K562 (cell line): Measurements from ENCODE around the gene GPR162. TPM values are rescaled to one million over a fixed set of nuclear protein-coding genes. Genes with fewer than 3 reads are reported as not detected.

Experiments
- ATAC-seq: fragments of 200-7000 bp; cut with Tn5 transposase; 3 replicates; pipeline ENCODE4 v1.9.1; 2020; ENCODE audit warnings: moderate library complexity
- BruUV-seq: library from RNA; stranded (reverse); fragments of 400-500 nt; replicated peaks from 2 replicates; lab custom pipeline; 2021; lab: Mats Ljungman, UMichigan
- CTCF ChIA-PET: fragments of 300-600 bp; formaldehyde crosslinking; extraction: SDS; loops from one replicate; lab custom pipeline; 2021; ENCODE audit warnings: low intra/inter-chr PET ratio; lab: Yijun Ruan, JAX
- POLR2A ChIA-PET: fragments of 300-600, 350-650 bp; sonication (Branson Sonifier 250); formaldehyde crosslinking; extraction: SDS; loops from one replicate; lab custom pipeline; 2021; ENCODE audit warnings: antibody characterized with exemption, inconsistent platforms; lab: Yijun Ruan, JAX
- DNase-seq, 4 experiments: peaks; one replicate each; pipeline versions ENCODE4 v3.0.0 to v3.0.0-alpha.2; 2011 to 2018; ENCODE audit warnings: low spot score in 3 of 4, mixed read lengths in 3 of 4; ENCODE audit errors: extremely low read depth in 1 of 4
- FAIRE-seq: peaks from 2 replicates; lab custom pipeline; 2011; peaks lifted over from hg19 to GRCh38; lab: Jason Lieb, UNC
- H2AFZ ChIP-seq: 2 replicates; pipeline ENCODE4 v1.6.0; 2011; ENCODE audit warnings: low read depth, low read length, control low read depth, inconsistent platforms
- H3K27ac ChIP-seq: fragments of 200-600 bp; 3 replicates; pipeline ENCODE4 v1.8.0; 2011; ENCODE audit warnings: low read depth, mild to moderate bottlenecking, control low read depth, inconsistent platforms, low read length, moderate library complexity, mixed read lengths; ENCODE audit errors: extremely low read depth
- H3K27me3 ChIP-seq, 2 experiments: fragments of 300-600 bp in 1 of 2; 2 replicates in 1 of 2; 3 replicates in 1 of 2; pipeline versions ENCODE4 v1.6.0 to v1.8.0; 2011; ENCODE audit warnings: inconsistent platforms in 2 of 2, low read length in 2 of 2, mild to moderate bottlenecking in 1 of 2, mixed read lengths in 1 of 2, moderate library complexity in 1 of 2; ENCODE audit not compliant: control insufficient read depth in 2 of 2, insufficient read depth in 2 of 2
- H3K36me3 ChIP-seq: fragments of 300-600 bp; 3 replicates; pipeline ENCODE4 v1.8.0; 2011; ENCODE audit warnings: mild to moderate bottlenecking, low read length, inconsistent platforms; ENCODE audit not compliant: control insufficient read depth, insufficient read depth
- H3K4me1 ChIP-seq, 2 experiments: fragments of 200-600 bp in 1 of 2; replicated peaks in 1 of 2; 2 replicates in 1 of 2; 3 replicates in 1 of 2; pipeline versions ENCODE4 v1.5.1 to v1.8.0; 2011; ENCODE audit warnings: inconsistent platforms in 2 of 2, low read length in 2 of 2, mild to moderate bottlenecking in 1 of 2, mixed read lengths in 1 of 2, moderate library complexity in 1 of 2; ENCODE audit not compliant: control insufficient read depth in 2 of 2, insufficient read depth in 2 of 2
- H3K4me2 ChIP-seq: 2 replicates; pipeline ENCODE4 v1.6.1; 2011; ENCODE audit warnings: low read length, control low read depth, inconsistent platforms, mixed read lengths; ENCODE audit not compliant: insufficient read depth
- H3K4me3 ChIP-seq: fragments of 200-600 bp; sonication (generic), shearing (Covaris generic); 2 replicates; pipeline ENCODE4 v1.5.1; 2016; ENCODE audit warnings: control low read depth, inconsistent platforms
- H3K79me2 ChIP-seq: fragments of 200-600 bp; 3 replicates; pipeline ENCODE4 v1.8.0; 2011; ENCODE audit warnings: low read length, inconsistent platforms; ENCODE audit not compliant: control insufficient read depth, insufficient read depth
- H3K9ac ChIP-seq, 2 experiments: 2 replicates each; pipeline versions ENCODE4 v1.6.0 to v1.6.1; 2011; ENCODE audit warnings: low read depth in 2 of 2, low read length in 2 of 2, control low read depth in 1 of 2, inconsistent platforms in 1 of 2, mild to moderate bottlenecking in 1 of 2, mixed read lengths in 1 of 2; ENCODE audit not compliant: insufficient read depth in 1 of 2
- H3K9me1 ChIP-seq: one replicate; pipeline ENCODE4 v1.6.0; 2011; ENCODE audit warnings: inconsistent platforms, mild to moderate bottlenecking, low read length, moderate library complexity; ENCODE audit not compliant: control insufficient read depth, insufficient read depth
- H3K9me3 ChIP-seq: replicated peaks from 2 replicates; pipeline ENCODE4 v1.5.1; 2011; ENCODE audit warnings: low read depth, low read length, inconsistent platforms; ENCODE audit not compliant: control insufficient read depth, insufficient read depth
- H4K20me1 ChIP-seq: replicated peaks from 2 replicates; pipeline ENCODE4 v1.6.1; 2011; ENCODE audit warnings: low read length, inconsistent platforms, mixed read lengths; ENCODE audit not compliant: control insufficient read depth, insufficient read depth
- BRD4 ChIP-seq: fragments of 200-600 bp; sonication (generic); IDR thresholded peaks from 2 replicates; pipeline ENCODE4 v1.6.1; 2017; ENCODE audit warnings: inconsistent platforms
- BRD9 ChIP-seq: fragments of 450-650 bp; IDR thresholded peaks from 2 replicates; pipeline ENCODE4 v1.6.1; 2018; ENCODE audit warnings: low read depth; ENCODE audit not compliant: partially characterized antibody
- ERF ChIP-seq: fragments of 450-650 bp; formaldehyde crosslinking; IDR thresholded peaks from 2 replicates; pipeline ENCODE4 v1.4.0; 2020; ENCODE audit warnings: mild to moderate bottlenecking, mixed read lengths
- PRPF4 ChIP-seq: fragments of 200-400 bp; formaldehyde crosslinking; IDR thresholded peaks from one replicate; pipeline ENCODE4 v1.6.1; 2017; ENCODE audit warnings: low read length, low read depth, mild to moderate bottlenecking; ENCODE audit not compliant: insufficient read depth, poor library complexity, severe bottlenecking
- SMAD3 ChIP-seq: fragments of 450-650 bp; formaldehyde crosslinking; conservative IDR thresholded peaks from 2 replicates; pipeline ENCODE4 v1.4.0; 2020; ENCODE audit warnings: mild to moderate bottlenecking
- TRIM24 ChIP-seq, 2 experiments: fragments of 450-650 bp; IDR thresholded peaks; 2 replicates each; pipeline ENCODE4 v1.6.1; 2016
- ZNF146 ChIP-seq: IDR thresholded peaks from one replicate; pipeline ENCODE4 v1.6.1; 2018; ENCODE audit warnings: missing compliant biosample characterization; ENCODE audit not compliant: unreplicated experiment
- WGBS: fragments of 100-300 bp; shearing (Covaris generic); methylation state at CpG from one replicate; pipeline ENCODE4 v1.1.6; 2016; ENCODE audit warnings: low coverage, mixed read lengths; ENCODE audit not compliant: insufficient coverage; ENCODE audit errors: missing lambda C conversion rate; 5-methylcytosine and 5-hydroxymethylcytosine counted together
- in situ Hi-C: fragments of 300-500 bp; cut with MboI; formaldehyde crosslinking; loops from 4 replicates; pipeline ENCODE4 v1.15.0; 2018; ENCODE audit warnings: inconsistent platforms, mixed read lengths
- intact Hi-C: fragments of 100-400 bp; cut with micrococcal nuclease; formaldehyde crosslinking; loops from 2 replicates; pipeline ENCODE4 v1.14.2; 2022
- polyA plus RNA-seq, 8 experiments: library from polyadenylated mRNA; depleted of rRNA in 4 of 8; stranded (reverse) in 5 of 8; unstranded in 3 of 8; fragments of >200 nt; fragmentation: Nextera tagmentation in 2 of 8; fragmentation: Illumina TruSeq in 1 of 8; extraction: Ambion mirVana in 2 of 8; extraction: Trizol in 1 of 8; gene quantifications; 2 replicates each; pipeline versions ENCODE4 v1.2.1 to v1.2.3, GENCODE V29; 2011 to 2014; ENCODE audit warnings: inconsistent platforms in 1 of 8, missing spikeins in 1 of 8
- total RNA-seq, 7 experiments: library from RNA; depleted of rRNA in 6 of 7; stranded (reverse); fragments of >200 nt in 6 of 7; fragmentation: Illumina TruSeq in 2 of 7; extraction: Trizol in 2 of 7; gene quantifications; 2 replicates each; pipeline versions ENCODE4 v1.2.1 to v1.2.3, GENCODE V29; 2011 to 2021; ENCODE audit warnings: low replicate concordance in 1 of 7
- TF ChIP-seq, protein P1 (sequence below): fragments of 450-650 bp; IDR thresholded peaks from 2 replicates; pipeline ENCODE4 v1.6.1; 2017; ENCODE audit warnings: antibody characterized with exemption

The GPR162 gene
- total and polyA plus RNA-seq, 9 of the 15 experiments (the other 6 are each of a cell fraction or from before 2014, with no cell fraction given) = 0.65 to 1.8 (median 1.1) TPM; not detected in 2

- 82% methylated on average over 9 of the region's 14 CpGs for WGBS
- Histone ChIP-seq H3K36me3 (peaks cover 64% of the 10 kb centered on the region), H4K20me1 (no peaks in the 10 kb centered on the region; the same call in 1 of the 2 replicates), H3K27me3 (no peaks in the 10 kb centered on the region), H3K4me2 (no peak overlapping the region)
- no TSS peak for BruUV-seq
- TF ChIP-seq SMAD3 (CRISPR knock-in tag) (no peak), ERF (no peak), TRIM24 (IDR thresholded peaks at IDR 0.05) (no peak), ZNF146 (CRISPR knock-in tag) (no peak), BRD4 (no peak), BRD9 (no peak), PRPF4 (no peak)
- TF ChIP-seq, protein P1, sequence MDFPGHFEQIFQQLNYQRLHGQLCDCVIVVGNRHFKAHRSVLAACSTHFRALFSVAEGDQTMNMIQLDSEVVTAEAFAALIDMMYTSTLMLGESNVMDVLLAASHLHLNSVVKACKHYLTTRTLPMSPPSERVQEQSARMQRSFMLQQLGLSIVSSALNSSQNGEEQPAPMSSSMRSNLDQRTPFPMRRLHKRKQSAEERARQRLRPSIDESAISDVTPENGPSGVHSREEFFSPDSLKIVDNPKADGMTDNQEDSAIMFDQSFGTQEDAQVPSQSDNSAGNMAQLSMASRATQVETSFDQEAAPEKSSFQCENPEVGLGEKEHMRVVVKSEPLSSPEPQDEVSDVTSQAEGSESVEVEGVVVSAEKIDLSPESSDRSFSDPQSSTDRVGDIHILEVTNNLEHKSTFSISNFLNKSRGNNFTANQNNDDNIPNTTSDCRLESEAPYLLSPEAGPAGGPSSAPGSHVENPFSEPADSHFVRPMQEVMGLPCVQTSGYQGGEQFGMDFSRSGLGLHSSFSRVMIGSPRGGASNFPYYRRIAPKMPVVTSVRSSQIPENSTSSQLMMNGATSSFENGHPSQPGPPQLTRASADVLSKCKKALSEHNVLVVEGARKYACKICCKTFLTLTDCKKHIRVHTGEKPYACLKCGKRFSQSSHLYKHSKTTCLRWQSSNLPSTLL = no peak
- TF ChIP-seq, all 486 proteins: peak for 0
- no peak for FAIRE-seq
- Histone ChIP-seq H3K9me1 (peaks cover 3% of the 10 kb centered on the region), H3K79me2 (peaks cover 35% of the 10 kb centered on the region), H3K9ac (no peak overlapping the region), H3K9me3 (no peaks in the 10 kb centered on the region), H3K4me3 (no peak overlapping the region), H3K27ac (no peak overlapping the region), H2AFZ (no peak overlapping the region), H3K4me1 (peaks cover 8 to 10% of the 10 kb centered on the region in 2 experiments; a peak in 4 of 5 replicates)
- POLR2A ChIA-PET = interaction anchor here (0.6 to 7.4 kb wide), 2 partner anchors 12 to 13 kb away, joined by 3 to 174 read pairs; partner anchors contain the start of genes SPSB2 and TPI1
- CTCF ChIA-PET = no interaction called here
- in situ Hi-C loops (no loop called here), intact Hi-C loops (no loop called here)
- no peak for DNase-seq
- no peak for ATAC-seq
Observed at GRCh38 chr12:6855322-6855721, 33.7 kb downstream of the GPR162 start.
